Lower leg skin (tissue), 4 donors: ENCODE measurements around the gene SNX4. TPM values are rescaled to one million over a fixed set of nuclear protein-coding genes. Genes with fewer than 3 reads are reported as not detected.
"Not testable (repeated sequence)": the region's sequence is repeated elsewhere in the genome, so short reads cannot be mapped to it uniquely, and the experiment has no call there.

Experiments used
- DNase-seq, 2 donors: peaks; one replicate each; pipeline ENCODE4 v3.0.0-alpha.2; 2019; ENCODE audit warnings: low spot score in 2 of 2
- H3K4me3 ChIP-seq: fragments of 200-600 bp; sonication (generic); 2 replicates; pipeline ENCODE4 v1.5.1; 2017; ENCODE audit warnings: mild to moderate bottlenecking, low read depth; ENCODE audit not compliant: poor library complexity, severe bottlenecking
- CTCF ChIP-seq, 3 donors: fragments of 450-650 bp; IDR thresholded peaks; one replicate each; pipeline ENCODE4 v1.5.1; 2016; ENCODE audit warnings: antibody characterized with exemption in 3 of 3, mild to moderate bottlenecking in 3 of 3, moderate library complexity in 2 of 3
- POLR2A ChIP-seq, 2 donors: fragments of 450-650 bp; IDR thresholded peaks; one replicate each; pipeline ENCODE4 v1.6.1; 2016 to 2017; ENCODE audit warnings: antibody characterized with exemption in 2 of 2, mild to moderate bottlenecking in 1 of 2, moderate library complexity in 1 of 2
- WGBS, 2 donors: methylation state at CpG; one replicate each; pipeline ENCODE4 v1.1.5; 2018; 5-methylcytosine and 5-hydroxymethylcytosine counted together
- intact Hi-C: fragments of 100-400 bp; cut with DNase I; formaldehyde crosslinking; loops from one replicate; pipeline ENCODE4 v1.15.0; 2023; ENCODE audit warnings: low total_unique reads
- total RNA-seq, 4 donors: library from RNA; depleted of rRNA; stranded (reverse); fragments of >200 nt; gene quantifications; one replicate each; pipeline ENCODE4 v1.1.0, GENCODE V29; 2016

Gene SNX4
- total RNA-seq, 4 donors from 2014 or later, result 22.4 to 71.3 (median 24.6) TPM

- WGBS, 2 donors, result 67 to 80% methylated on average over 8 of the region's 8 CpGs
- DNase-seq, result no peak
- TF ChIP-seq CTCF (IDR thresholded peaks at IDR 0.05) (no peak), POLR2A (IDR thresholded peaks at IDR 0.05) (no peak)
- intact Hi-C loops, result loop anchor here (5.0 kb wide), 1 partner anchor 1012 kb away; no protein-coding TSS in a partner anchor
- no peak overlapping the region for H3K4me3 ChIP-seq
Observed at GRCh38 chr3:125414669-125415068, 105.3 kb downstream of the SNX4 start.

- no peak for DNase-seq
Observed at GRCh38 chr3:125410922-125411321, 109.1 kb downstream of the SNX4 start.

GRCh38 chr3:125406070-125406469 is 113.9 kb downstream of the SNX4 start:
- 88% methylated on average over 2 of the region's 2 CpGs for WGBS, 2 donors
- TF ChIP-seq POLR2A (IDR thresholded peaks at IDR 0.05) (no peak), CTCF (IDR thresholded peaks at IDR 0.05) (no peak)
- DNase-seq, result no peak
- no peak overlapping the region for H3K4me3 ChIP-seq
- intact Hi-C loops, result no loop called here

More at GRCh38 chr3:125410922-125411321, 109.1 kb downstream of the SNX4 start:
- no peak for TF ChIP-seq POLR2A (IDR thresholded peaks at IDR 0.05)
- 89% methylated on average over 6 of the region's 6 CpGs for WGBS, 2 donors
- intact Hi-C loops, result loop anchor here (5.0 kb wide), 1 partner anchor 1009 kb away; no protein-coding TSS in a partner anchor
- no peak overlapping the region for H3K4me3 ChIP-seq

- WGBS, 2 donors, result 93% methylated on average over 4 of the region's 4 CpGs
- DNase-seq, H3K4me3 ChIP-seq, intact Hi-C loops: not testable (repeated sequence)
Observed at GRCh38 chr3:125405515-125405914, 114.5 kb downstream of the SNX4 start.

GRCh38 chr3:125403789-125404188 is 116.2 kb downstream of the SNX4 start:
- H3K4me3 ChIP-seq, result no peak overlapping the region
- WGBS, 2 donors, result 82 to 85% methylated on average over 2 of the region's 2 CpGs
- no peak for TF ChIP-seq CTCF (IDR thresholded peaks at IDR 0.05)
- TF ChIP-seq POLR2A (IDR thresholded peaks at IDR 0.05), result no peak
- intact Hi-C loops, result no loop called here
- no peak for DNase-seq

GRCh38 chr3:125402639-125403038 is 117.4 kb downstream of the SNX4 start:
- DNase-seq, result no peak
- intact Hi-C loops, result no loop called here
- TF ChIP-seq POLR2A (IDR thresholded peaks at IDR 0.05) (no peak), CTCF (IDR thresholded peaks at IDR 0.05) (no peak)
- no peak overlapping the region for H3K4me3 ChIP-seq
- WGBS, 2 donors, result 57 to 66% methylated on average over 2 of the region's 2 CpGs

GRCh38 chr3:125401402-125401801 is 118.6 kb downstream of the SNX4 start:
- 61 to 75% methylated on average over 1 of the region's 1 CpG for WGBS, 2 donors
- H3K4me3 ChIP-seq, result no peak overlapping the region
- intact Hi-C loops, result no loop called here
- TF ChIP-seq CTCF (IDR thresholded peaks at IDR 0.05) (no peak), POLR2A (IDR thresholded peaks at IDR 0.05) (no peak)
- DNase-seq, result no peak
